ENCODE data around the gene BRWD1. TPM values are rescaled to one million over a fixed set of nuclear protein-coding genes. Genes with fewer than 3 reads are reported as not detected.

BRWD1 gene
- total and polyA plus RNA-seq, 2 of the 13 experiments (the other 11 are each of a cell fraction or from before 2014, with no cell fraction given): 13.9 to 28.0 TPM

GRCh38 chr21:39313571-39314142, at the start of gene BRWD1 (continued):
- TF ChIP-seq ZNF720 (CRISPR knock-in tag; IDR thresholded peaks at IDR 0.05) (no peak), ZXDC (CRISPR knock-in tag; IDR thresholded peaks at IDR 0.05) (no peak), ZHX2 (IDR thresholded peaks at IDR 0.05; ENCODE audit: low read depth) (no peak; the same call in 1 of the 2 replicates), ZHX2 (CRISPR knock-in tag; IDR thresholded peaks at IDR 0.05; ENCODE audit: borderline replicate concordance) (no peak; the same call in 1 of the 2 replicates), TP53 (CRISPR knock-in tag; conservative IDR thresholded peaks at IDR 0.05) (peak; percentile 47; the same call in 1 of the 2 replicates), ZMAT5 (CRISPR knock-in tag; IDR thresholded peaks at IDR 0.05; ENCODE audit: borderline replicate concordance, low read depth) (no peak), ZNF841 (CRISPR knock-in tag; IDR thresholded peaks at IDR 0.05; ENCODE audit: borderline replicate concordance) (0 out of 2 replicates have a peak, but pooled peaks have one; percentile 76), NFIC (IDR thresholded peaks at IDR 0.05; ENCODE audit: low read length) (no peak), KDM2A (CRISPR knock-in tag; IDR thresholded peaks at IDR 0.05; ENCODE audit: borderline replicate concordance, low read depth) (peak; percentile 47), ZNF75D (CRISPR knock-in tag; IDR thresholded peaks at IDR 0.05; ENCODE audit: borderline replicate concordance) (no peak), NCOA1 (CRISPR knock-in tag; IDR thresholded peaks at IDR 0.05) (peak; percentile 71; the same call in 1 of the 2 replicates), E2F5 (CRISPR knock-in tag; conservative IDR thresholded peaks at IDR 0.05) (no peak; the same call in 1 of the 2 replicates), TFDP1 (CRISPR knock-in tag; IDR thresholded peaks at IDR 0.05; ENCODE audit: borderline replicate concordance) (peak; percentile 79; the same call in 1 of the 2 replicates), RARA (CRISPR knock-in tag; IDR thresholded peaks at IDR 0.05) (no peak), DZIP1 (CRISPR knock-in tag; IDR thresholded peaks at IDR 0.05) (0 out of 2 replicates have a peak, but pooled peaks have one; percentile 44)
